ENCODE measurements around the gene TIGIT.

TIGIT gene

GRCh38 chr3:114313426-114313825 lies 19.6 kb downstream of the TIGIT start:
- Histone ChIP-seq H3K9me3 (ENCODE audit: control insufficient read depth, insufficient read depth, low read length) (no peaks in the 10 kb centered on the region), H3K4me1 (ENCODE audit: control insufficient read depth, insufficient read depth, low read length) (peaks cover 6% of the 10 kb centered on the region), H3K4me3 (ENCODE audit: low read depth, low read length) (no peak overlapping the region), H3K36me3 (ENCODE audit: control insufficient read depth, insufficient read depth, low read length) (no peaks in the 10 kb centered on the region), H3K27ac (ENCODE audit: low read depth, low read length) (no peak overlapping the region), H3K9ac (ENCODE audit: low read depth, low read length) (no peak overlapping the region), H3K27me3 (ENCODE audit: control insufficient read depth, insufficient read depth, low read length) (no peaks in the 10 kb centered on the region)

DNA sequence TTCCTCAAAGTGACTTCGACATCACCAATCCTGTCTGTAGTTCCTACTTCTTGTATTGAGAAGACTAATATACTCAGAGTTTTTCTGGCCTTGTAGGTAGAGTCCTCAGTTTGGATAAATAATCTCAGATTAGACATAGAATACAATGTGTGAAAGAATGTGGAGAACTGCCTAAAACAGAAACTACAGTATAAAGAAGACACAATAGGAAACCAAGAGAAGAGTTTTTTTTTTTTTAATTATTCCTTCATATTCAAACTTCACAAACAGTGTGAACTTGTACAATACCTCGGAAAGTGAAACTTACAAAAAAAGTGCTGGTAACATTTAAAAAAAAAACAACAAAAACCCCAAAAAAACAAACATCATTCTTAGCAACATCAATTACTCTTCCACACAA lies 20.5 kb downstream of the TIGIT start:
- H3K27me3 ChIP-seq (ENCODE audit: control insufficient read depth, insufficient read depth, low read length) = no peaks in the 10 kb centered on the region
- no peak overlapping the region for H3K9ac ChIP-seq (ENCODE audit: low read depth, low read length)
- no peaks in the 10 kb centered on the region for H3K9me3 ChIP-seq (ENCODE audit: control insufficient read depth, insufficient read depth, low read length)
- H3K27ac ChIP-seq (ENCODE audit: low read depth, low read length) = no peak overlapping the region
- H3K4me1 ChIP-seq (ENCODE audit: control insufficient read depth, insufficient read depth, low read length) = peaks cover 15% of the 10 kb centered on the region
- H3K4me3 ChIP-seq (ENCODE audit: low read depth, low read length) = no peak overlapping the region
- H3K36me3 ChIP-seq (ENCODE audit: control insufficient read depth, insufficient read depth, low read length) = no peaks in the 10 kb centered on the region

DNA sequence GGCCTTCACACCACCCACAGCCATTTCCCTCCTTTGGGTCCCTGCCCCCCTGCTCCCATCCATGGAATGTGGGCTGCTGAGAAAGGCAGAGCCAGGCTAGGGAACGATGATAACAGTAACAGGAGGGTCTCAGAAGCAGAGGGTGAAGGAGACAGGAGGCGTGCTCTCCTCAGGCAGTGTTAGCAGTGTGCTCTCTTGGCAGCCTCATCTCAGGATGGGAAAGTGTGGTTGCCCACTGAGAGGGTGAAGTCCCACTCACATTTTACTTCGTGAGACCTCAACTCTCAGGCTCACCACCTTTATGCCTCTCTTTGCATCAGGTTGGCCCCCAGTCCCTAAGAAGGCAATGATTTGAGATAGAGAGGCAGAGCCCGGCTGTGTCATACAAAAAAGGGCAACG lies 24.5 kb downstream of the TIGIT start:
- H3K36me3 ChIP-seq (ENCODE audit: control insufficient read depth, insufficient read depth, low read length) = no peaks in the 10 kb centered on the region
- no peaks in the 10 kb centered on the region for H3K9me3 ChIP-seq (ENCODE audit: control insufficient read depth, insufficient read depth, low read length)
- H3K9ac ChIP-seq (ENCODE audit: low read depth, low read length) = no peak overlapping the region
- H3K4me3 ChIP-seq (ENCODE audit: low read depth, low read length) = no peak overlapping the region
- peaks cover 22% of the 10 kb centered on the region for H3K4me1 ChIP-seq (ENCODE audit: control insufficient read depth, insufficient read depth, low read length)
- H3K27ac ChIP-seq (ENCODE audit: low read depth, low read length) = no peak overlapping the region
- no peaks in the 10 kb centered on the region for H3K27me3 ChIP-seq (ENCODE audit: control insufficient read depth, insufficient read depth, low read length)

DNA sequence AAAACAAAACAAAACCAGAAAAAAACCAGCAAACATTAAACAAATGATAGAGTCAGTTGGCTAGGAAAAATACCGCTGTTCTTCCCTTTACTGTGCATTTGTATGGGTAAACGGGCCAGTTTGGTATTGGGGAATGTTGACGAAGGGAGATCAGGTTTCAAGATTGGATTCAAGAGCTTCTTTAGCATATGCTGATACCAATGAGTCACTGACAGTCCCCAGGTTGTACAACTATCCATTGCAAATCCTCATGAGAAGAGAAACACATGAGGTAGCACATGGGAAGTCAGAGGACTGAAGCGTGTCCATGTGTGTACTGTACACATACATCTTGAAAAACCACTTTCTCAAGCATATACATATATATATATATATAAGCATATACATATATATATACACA lies 25.6 kb downstream of the TIGIT start:
- no peaks in the 10 kb centered on the region for H3K36me3 ChIP-seq (ENCODE audit: control insufficient read depth, insufficient read depth, low read length)
- H3K9ac ChIP-seq (ENCODE audit: low read depth, low read length) = no peak overlapping the region
- no peak overlapping the region; the same call in 1 of the 2 replicates for H3K4me3 ChIP-seq (ENCODE audit: low read depth, low read length)
- no peaks in the 10 kb centered on the region for H3K27me3 ChIP-seq (ENCODE audit: control insufficient read depth, insufficient read depth, low read length)
- H3K27ac ChIP-seq (ENCODE audit: low read depth, low read length) = peak overlapping the region; percentile 76
- no peaks in the 10 kb centered on the region for H3K9me3 ChIP-seq (ENCODE audit: control insufficient read depth, insufficient read depth, low read length)
- H3K4me1 ChIP-seq (ENCODE audit: control insufficient read depth, insufficient read depth, low read length) = peaks cover 22% of the 10 kb centered on the region

DNA sequence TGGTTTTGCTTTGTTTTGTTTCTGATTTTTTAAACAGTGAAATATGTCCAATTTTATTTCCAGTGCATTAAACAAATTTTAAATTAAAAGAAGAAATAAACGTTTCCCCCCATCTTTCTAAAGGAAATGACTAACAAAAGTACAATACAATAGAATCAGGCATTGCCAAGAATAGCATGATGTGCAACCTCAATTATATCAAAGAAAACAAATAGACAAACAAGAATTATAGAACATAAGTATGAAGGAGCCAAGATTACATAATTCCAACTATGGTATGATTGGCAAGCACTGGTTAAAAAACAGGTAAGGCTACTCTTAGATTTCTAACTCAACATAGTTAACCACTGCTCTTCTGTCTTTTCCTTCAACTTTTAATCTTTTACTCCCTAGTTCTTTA lies 26.4 kb downstream of the TIGIT start:
- Histone ChIP-seq H3K4me1 (ENCODE audit: control insufficient read depth, insufficient read depth, low read length) (peaks cover 29% of the 10 kb centered on the region), H3K4me3 (ENCODE audit: low read depth, low read length) (no peak overlapping the region), H3K27ac (ENCODE audit: low read depth, low read length) (no peak overlapping the region), H3K9ac (ENCODE audit: low read depth, low read length) (no peak overlapping the region), H3K36me3 (ENCODE audit: control insufficient read depth, insufficient read depth, low read length) (no peaks in the 10 kb centered on the region), H3K27me3 (ENCODE audit: control insufficient read depth, insufficient read depth, low read length) (no peaks in the 10 kb centered on the region), H3K9me3 (ENCODE audit: control insufficient read depth, insufficient read depth, low read length) (no peaks in the 10 kb centered on the region)

DNA sequence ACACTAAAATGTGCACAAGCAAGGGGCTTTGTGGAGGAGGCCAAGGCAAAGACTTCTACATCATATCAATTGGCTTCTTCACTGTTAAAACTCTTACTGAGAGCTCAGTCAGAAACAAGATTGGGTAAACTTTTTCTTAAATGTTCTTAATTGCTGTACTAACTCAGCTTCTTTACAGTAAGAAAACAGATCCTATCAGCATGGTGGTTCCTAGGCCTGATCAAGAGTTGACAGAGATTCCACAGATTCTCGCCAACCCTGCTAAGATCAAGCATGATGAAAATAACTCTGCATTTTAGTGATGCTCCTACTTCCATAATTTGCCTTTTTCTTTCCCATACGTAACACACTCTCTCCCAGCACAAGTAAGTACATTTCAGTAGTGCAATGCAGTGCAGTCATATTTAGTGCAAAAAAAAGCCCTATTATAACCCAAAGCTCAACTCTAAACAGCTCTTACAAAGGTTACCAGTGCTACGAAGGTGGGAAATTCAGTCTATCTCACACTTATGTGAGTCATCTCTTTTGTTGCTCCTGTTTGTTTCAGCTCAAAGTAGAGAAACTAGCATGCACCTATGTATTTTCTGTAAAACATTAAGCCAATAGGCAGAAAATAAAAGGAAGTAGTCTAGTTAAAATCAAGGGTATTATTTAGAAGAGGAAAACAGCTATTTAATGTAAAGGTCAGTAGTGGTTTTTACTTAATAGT lies 29.9 kb downstream of the TIGIT start:
- Histone ChIP-seq H3K9me3 (ENCODE audit: control insufficient read depth, insufficient read depth, low read length) (no peaks in the 10 kb centered on the region), H3K9ac (ENCODE audit: low read depth, low read length) (no peak overlapping the region), H3K36me3 (ENCODE audit: control insufficient read depth, insufficient read depth, low read length) (no peaks in the 10 kb centered on the region), H3K4me1 (ENCODE audit: control insufficient read depth, insufficient read depth, low read length) (peaks cover 22% of the 10 kb centered on the region), H3K27me3 (ENCODE audit: control insufficient read depth, insufficient read depth, low read length) (no peaks in the 10 kb centered on the region), H3K27ac (ENCODE audit: low read depth, low read length) (no peak overlapping the region), H3K4me3 (ENCODE audit: low read depth, low read length) (no peak overlapping the region)

- Histone ChIP-seq H3K27ac (ENCODE audit: low read depth, low read length) (no peak overlapping the region), H3K9ac (ENCODE audit: low read depth, low read length) (no peak overlapping the region)
Measured at GRCh38 chr3:114327665-114328064, 33.8 kb downstream of the TIGIT start.

GRCh38 chr3:114328345-114328744 lies 34.5 kb downstream of the TIGIT start:
- no peaks in the 10 kb centered on the region for H3K27me3 ChIP-seq (ENCODE audit: control insufficient read depth, insufficient read depth, low read length)
- H3K4me1 ChIP-seq (ENCODE audit: control insufficient read depth, insufficient read depth, low read length) = peaks cover 26% of the 10 kb centered on the region

More at GRCh38 chr3:114327665-114328064, 33.8 kb downstream of the TIGIT start:
- Histone ChIP-seq H3K4me3 (ENCODE audit: low read depth, low read length) (no peak overlapping the region), H3K9me3 (ENCODE audit: control insufficient read depth, insufficient read depth, low read length) (no peaks in the 10 kb centered on the region), H3K4me1 (ENCODE audit: control insufficient read depth, insufficient read depth, low read length) (peaks cover 19% of the 10 kb centered on the region), H3K36me3 (ENCODE audit: control insufficient read depth, insufficient read depth, low read length) (no peaks in the 10 kb centered on the region), H3K27me3 (ENCODE audit: control insufficient read depth, insufficient read depth, low read length) (no peaks in the 10 kb centered on the region)

GRCh38 chr3:114329823-114330222 lies 36.0 kb downstream of the TIGIT start:
- no peak overlapping the region for H3K9ac ChIP-seq (ENCODE audit: low read depth, low read length)

More at GRCh38 chr3:114328345-114328744, 34.5 kb downstream of the TIGIT start:
- Histone ChIP-seq H3K27ac (ENCODE audit: low read depth, low read length) (no peak overlapping the region), H3K9ac (ENCODE audit: low read depth, low read length) (no peak overlapping the region), H3K9me3 (ENCODE audit: control insufficient read depth, insufficient read depth, low read length) (no peaks in the 10 kb centered on the region), H3K36me3 (ENCODE audit: control insufficient read depth, insufficient read depth, low read length) (no peaks in the 10 kb centered on the region), H3K4me3 (ENCODE audit: low read depth, low read length) (no peak overlapping the region)

GRCh38 chr3:114331007-114331406 lies 37.2 kb downstream of the TIGIT start:
- Histone ChIP-seq H3K4me1 (ENCODE audit: control insufficient read depth, insufficient read depth, low read length) (peaks cover 43% of the 10 kb centered on the region), H3K9ac (ENCODE audit: low read depth, low read length) (no peak overlapping the region), H3K9me3 (ENCODE audit: control insufficient read depth, insufficient read depth, low read length) (no peaks in the 10 kb centered on the region), H3K36me3 (ENCODE audit: control insufficient read depth, insufficient read depth, low read length) (no peaks in the 10 kb centered on the region), H3K4me3 (ENCODE audit: low read depth, low read length) (no peak overlapping the region), H3K27me3 (ENCODE audit: control insufficient read depth, insufficient read depth, low read length) (no peaks in the 10 kb centered on the region), H3K27ac (ENCODE audit: low read depth, low read length) (no peak overlapping the region)

More at GRCh38 chr3:114329823-114330222, 36.0 kb downstream of the TIGIT start:
- peaks cover 38% of the 10 kb centered on the region for H3K4me1 ChIP-seq (ENCODE audit: control insufficient read depth, insufficient read depth, low read length)
- H3K36me3 ChIP-seq (ENCODE audit: control insufficient read depth, insufficient read depth, low read length) = no peaks in the 10 kb centered on the region
- H3K27ac ChIP-seq (ENCODE audit: low read depth, low read length) = no peak overlapping the region
- H3K27me3 ChIP-seq (ENCODE audit: control insufficient read depth, insufficient read depth, low read length) = no peaks in the 10 kb centered on the region
- no peak overlapping the region for H3K4me3 ChIP-seq (ENCODE audit: low read depth, low read length)
- no peaks in the 10 kb centered on the region for H3K9me3 ChIP-seq (ENCODE audit: control insufficient read depth, insufficient read depth, low read length)

GRCh38 chr3:114331710-114332109 lies 37.9 kb downstream of the TIGIT start:
- peaks cover 47% of the 10 kb centered on the region for H3K4me1 ChIP-seq (ENCODE audit: control insufficient read depth, insufficient read depth, low read length)
- H3K9ac ChIP-seq (ENCODE audit: low read depth, low read length) = no peak overlapping the region
- H3K36me3 ChIP-seq (ENCODE audit: control insufficient read depth, insufficient read depth, low read length) = no peaks in the 10 kb centered on the region
- H3K9me3 ChIP-seq (ENCODE audit: control insufficient read depth, insufficient read depth, low read length) = no peaks in the 10 kb centered on the region
- no peak overlapping the region for H3K27ac ChIP-seq (ENCODE audit: low read depth, low read length)
- no peak overlapping the region for H3K4me3 ChIP-seq (ENCODE audit: low read depth, low read length)
- H3K27me3 ChIP-seq (ENCODE audit: control insufficient read depth, insufficient read depth, low read length) = no peaks in the 10 kb centered on the region
